IPS-18a (cell line): ENCODE data around the gene EMX1.

Experiments used
- H3K27ac ChIP-seq: one replicate; pipeline ENCODE4 v1.5.1; 2013; ENCODE audit warnings: low read length
- H3K27me3 ChIP-seq: one replicate; pipeline ENCODE4 v1.6.1; 2013; ENCODE audit warnings: mild to moderate bottlenecking, low read length; ENCODE audit not compliant: control insufficient read depth, insufficient read depth
- H3K36me3 ChIP-seq: one replicate; pipeline ENCODE4 v1.6.1; 2013; ENCODE audit warnings: low read depth, low read length; ENCODE audit not compliant: control insufficient read depth
- H3K4me1 ChIP-seq: one replicate; pipeline ENCODE4 v1.6.1; 2013; ENCODE audit warnings: low read depth, low read length; ENCODE audit not compliant: control insufficient read depth
- H3K4me3 ChIP-seq: one replicate; pipeline ENCODE4 v1.5.1; 2013; ENCODE audit warnings: low read length
- H3K9ac ChIP-seq: one replicate; pipeline ENCODE4 v1.6.1; 2013; ENCODE audit warnings: mild to moderate bottlenecking, low read length, moderate library complexity
- H3K9me3 ChIP-seq: one replicate; pipeline ENCODE4 v1.6.1; 2013; ENCODE audit warnings: low read depth, low read length; ENCODE audit not compliant: control insufficient read depth

Gene EMX1

GRCh38 chr2:72968286-72968685 is 51.0 kb downstream of the EMX1 start:
- no peak overlapping the region for H3K9ac ChIP-seq

GRCh38 chr2:72969706-72970105 is 52.4 kb downstream of the EMX1 start:
- Histone ChIP-seq H3K4me3 (no peak overlapping the region), H3K27ac (no peak overlapping the region), H3K27me3 (no peaks in the 10 kb centered on the region), H3K4me1 (peaks cover 7% of the 10 kb centered on the region), H3K36me3 (no peaks in the 10 kb centered on the region), H3K9me3 (no peaks in the 10 kb centered on the region), H3K9ac (no peak overlapping the region)

More at GRCh38 chr2:72968286-72968685, 51.0 kb downstream of the EMX1 start:
- Histone ChIP-seq H3K36me3 (no peaks in the 10 kb centered on the region), H3K27ac (no peak overlapping the region), H3K4me3 (no peak overlapping the region), H3K9me3 (no peaks in the 10 kb centered on the region), H3K27me3 (no peaks in the 10 kb centered on the region), H3K4me1 (peaks cover 8% of the 10 kb centered on the region)

- Histone ChIP-seq H3K27me3 (no peaks in the 10 kb centered on the region), H3K9me3 (no peaks in the 10 kb centered on the region), H3K9ac (no peak overlapping the region), H3K36me3 (no peaks in the 10 kb centered on the region), H3K4me3 (no peak overlapping the region), H3K27ac (no peak overlapping the region), H3K4me1 (peaks cover 16% of the 10 kb centered on the region)
Measured at GRCh38 chr2:72971036-72971435, 53.7 kb downstream of the EMX1 start.

GRCh38 chr2:72972352-72973136 is 55.2 kb downstream of the EMX1 start:
- Histone ChIP-seq H3K9ac (no peak overlapping the region), H3K27ac (no peak overlapping the region), H3K9me3 (no peaks in the 10 kb centered on the region), H3K27me3 (no peaks in the 10 kb centered on the region), H3K4me3 (no peak overlapping the region), H3K4me1 (peaks cover 16% of the 10 kb centered on the region), H3K36me3 (no peaks in the 10 kb centered on the region)

- no peak overlapping the region for H3K4me3 ChIP-seq
- H3K27ac ChIP-seq = no peak overlapping the region
- H3K4me1 ChIP-seq = peaks cover 16% of the 10 kb centered on the region
Measured at GRCh38 chr2:72973137-72973535, 55.8 kb downstream of the EMX1 start.

GRCh38 chr2:72973566-72974435 is 56.5 kb downstream of the EMX1 start:
- Histone ChIP-seq H3K9me3 (no peaks in the 10 kb centered on the region), H3K9ac (no peak overlapping the region), H3K27me3 (no peaks in the 10 kb centered on the region), H3K27ac (no peak overlapping the region), H3K36me3 (no peaks in the 10 kb centered on the region), H3K4me1 (peaks cover 16% of the 10 kb centered on the region), H3K4me3 (no peak overlapping the region)

More at GRCh38 chr2:72973137-72973535, 55.8 kb downstream of the EMX1 start:
- no peaks in the 10 kb centered on the region for H3K27me3 ChIP-seq
- H3K9ac ChIP-seq = no peak overlapping the region
- H3K9me3 ChIP-seq = no peaks in the 10 kb centered on the region
- H3K36me3 ChIP-seq = no peaks in the 10 kb centered on the region

- H3K4me1 ChIP-seq = peaks cover 16% of the 10 kb centered on the region
- H3K27me3 ChIP-seq = no peaks in the 10 kb centered on the region
- no peaks in the 10 kb centered on the region for H3K36me3 ChIP-seq
- no peak overlapping the region for H3K9ac ChIP-seq
- no peaks in the 10 kb centered on the region for H3K9me3 ChIP-seq
- H3K4me3 ChIP-seq = no peak overlapping the region
- no peak overlapping the region for H3K27ac ChIP-seq
Measured at GRCh38 chr2:72974436-72974754, 57.1 kb downstream of the EMX1 start.

- no peak overlapping the region for H3K9ac ChIP-seq
- H3K4me1 ChIP-seq = peaks cover 16% of the 10 kb centered on the region
- H3K27ac ChIP-seq = no peak overlapping the region
- H3K27me3 ChIP-seq = no peaks in the 10 kb centered on the region
- H3K4me3 ChIP-seq = no peak overlapping the region
- H3K9me3 ChIP-seq = no peaks in the 10 kb centered on the region
- no peaks in the 10 kb centered on the region for H3K36me3 ChIP-seq
Measured at GRCh38 chr2:72975017-72975416, 57.7 kb downstream of the EMX1 start.

GRCh38 chr2:72979896-72980295 is 62.6 kb downstream of the EMX1 start:
- Histone ChIP-seq H3K9ac (no peak overlapping the region), H3K4me1 (peaks cover 7% of the 10 kb centered on the region), H3K27ac (no peak overlapping the region), H3K27me3 (no peaks in the 10 kb centered on the region), H3K36me3 (no peaks in the 10 kb centered on the region), H3K4me3 (no peak overlapping the region), H3K9me3 (no peaks in the 10 kb centered on the region)

GRCh38 chr2:72980535-72981217 is 63.4 kb downstream of the EMX1 start:
- no peak overlapping the region for H3K27ac ChIP-seq
- H3K27me3 ChIP-seq = no peaks in the 10 kb centered on the region
- H3K4me1 ChIP-seq = no peaks in the 10 kb centered on the region
- H3K9ac ChIP-seq = no peak overlapping the region
- no peaks in the 10 kb centered on the region for H3K9me3 ChIP-seq
- H3K4me3 ChIP-seq = no peak overlapping the region
- no peaks in the 10 kb centered on the region for H3K36me3 ChIP-seq

GRCh38 chr2:72981536-72981935 is 64.2 kb downstream of the EMX1 start:
- H3K27ac ChIP-seq = no peak overlapping the region
- no peaks in the 10 kb centered on the region for H3K27me3 ChIP-seq
- H3K36me3 ChIP-seq = no peaks in the 10 kb centered on the region
- no peaks in the 10 kb centered on the region for H3K4me1 ChIP-seq
- H3K4me3 ChIP-seq = no peak overlapping the region
- no peak overlapping the region for H3K9ac ChIP-seq
- no peaks in the 10 kb centered on the region for H3K9me3 ChIP-seq
